KMS-11 (cell line): ENCODE measurements around the gene TMEM154.
"Not testable (repeated sequence)": the region's sequence is repeated elsewhere in the genome, so short reads cannot be mapped to it uniquely, and the experiment has no call there.

Experiments
- H2AFZ ChIP-seq: fragments of 200-600 bp; sonication (generic); 2 replicates; pipeline ENCODE4 v1.6.1; 2016; ENCODE audit warnings: antibody characterized with exemption, mixed run types, low read depth
- H3K27ac ChIP-seq: fragments of 200-600 bp; sonication (generic); 2 replicates; pipeline ENCODE4 v1.6.1; 2016; ENCODE audit warnings: mild to moderate bottlenecking, mixed run types
- H3K27me3 ChIP-seq: fragments of 200-600 bp; sonication (generic); 2 replicates; pipeline ENCODE4 v1.6.1; 2017; ENCODE audit warnings: mild to moderate bottlenecking, low read depth, mixed run types, moderate library complexity; ENCODE audit not compliant: insufficient read depth
- H3K36me3 ChIP-seq: fragments of 200-600 bp; sonication (generic); 2 replicates; pipeline ENCODE4 v1.6.1; 2017; ENCODE audit warnings: mild to moderate bottlenecking, mixed run types; ENCODE audit not compliant: insufficient read depth
- H3K4me1 ChIP-seq: fragments of 200-600 bp; sonication (generic); 2 replicates; pipeline ENCODE4 v1.6.1; 2016; ENCODE audit warnings: mild to moderate bottlenecking, low read depth, mixed run types; ENCODE audit not compliant: poor library complexity, severe bottlenecking
- H3K4me2 ChIP-seq: fragments of 200-600 bp; sonication (generic); 2 replicates; pipeline ENCODE4 v1.7.0; 2016; ENCODE audit warnings: mild to moderate bottlenecking, mixed run types
- H3K4me3 ChIP-seq: fragments of 200-600 bp; sonication (generic); IDR thresholded peaks from 2 replicates; pipeline ENCODE4 v1.6.1; 2017; ENCODE audit warnings: low read depth, low read length, mixed read lengths; ENCODE audit not compliant: insufficient read depth
- H3K79me2 ChIP-seq: fragments of 200-600 bp; sonication (generic); 2 replicates; pipeline ENCODE4 v1.6.1; 2016; ENCODE audit warnings: low read depth, mixed run types; ENCODE audit not compliant: insufficient read depth
- H3K9ac ChIP-seq: fragments of 200-600 bp; sonication (generic); 2 replicates; pipeline ENCODE4 v1.6.1; 2016; ENCODE audit warnings: mild to moderate bottlenecking, mixed run types
- H4K20me1 ChIP-seq: fragments of 200-600 bp; sonication (generic); 2 replicates; pipeline ENCODE4 v1.6.1; 2016; ENCODE audit warnings: mild to moderate bottlenecking, mixed run types; ENCODE audit not compliant: insufficient read depth
- CTCF ChIP-seq: fragments of 200-600 bp; sonication (generic); conservative IDR thresholded peaks from 2 replicates; pipeline ENCODE4 v1.6.1; 2017; ENCODE audit warnings: low read depth, mild to moderate bottlenecking, antibody characterized with exemption, low read length, moderate library complexity, mixed read lengths

TMEM154 gene

GRCh38 chr4:152668338-152668964 lies 11.3 kb downstream of the TMEM154 start:
- no peaks in the 10 kb centered on the region for H3K79me2 ChIP-seq
- H3K27me3 ChIP-seq: no peaks in the 10 kb centered on the region; the same call in 1 of the 2 replicates
- no peak overlapping the region for H3K27ac ChIP-seq
- no peak overlapping the region for H3K4me2 ChIP-seq
- no peak overlapping the region for H3K9ac ChIP-seq
- no peak overlapping the region for H2AFZ ChIP-seq
- H3K4me1 ChIP-seq: no peaks in the 10 kb centered on the region
- H3K4me3 ChIP-seq: no peak overlapping the region
- no peak for TF ChIP-seq CTCF
- H4K20me1 ChIP-seq: no peaks in the 10 kb centered on the region
- H3K36me3 ChIP-seq: no peaks in the 10 kb centered on the region

GRCh38 chr4:152667781-152668180 lies 12.0 kb downstream of the TMEM154 start:
- no peaks in the 10 kb centered on the region for H3K36me3 ChIP-seq
- H3K4me1 ChIP-seq: no peaks in the 10 kb centered on the region
- H3K9ac ChIP-seq: no peak overlapping the region
- H3K27ac ChIP-seq: no peak overlapping the region
- no peaks in the 10 kb centered on the region for H3K79me2 ChIP-seq
- no peak overlapping the region for H3K4me2 ChIP-seq
- H3K4me3 ChIP-seq: no peak overlapping the region
- no peaks in the 10 kb centered on the region for H4K20me1 ChIP-seq
- H3K27me3 ChIP-seq: no peaks in the 10 kb centered on the region; the same call in 1 of the 2 replicates
- no peak overlapping the region for H2AFZ ChIP-seq
- TF ChIP-seq CTCF: no peak

GRCh38 chr4:152666946-152667345 lies 12.9 kb downstream of the TMEM154 start:
- TF ChIP-seq CTCF: no peak
- H3K9ac ChIP-seq: no peak overlapping the region
- no peak overlapping the region for H2AFZ ChIP-seq
- no peaks in the 10 kb centered on the region for H3K4me1 ChIP-seq
- no peaks in the 10 kb centered on the region for H3K36me3 ChIP-seq
- no peak overlapping the region for H3K27ac ChIP-seq
- H3K4me3 ChIP-seq: no peak overlapping the region
- no peaks in the 10 kb centered on the region for H4K20me1 ChIP-seq
- no peak overlapping the region for H3K4me2 ChIP-seq
- H3K27me3 ChIP-seq: no peaks in the 10 kb centered on the region; the same call in 1 of the 2 replicates
- H3K79me2 ChIP-seq: no peaks in the 10 kb centered on the region

GRCh38 chr4:152665691-152666395 lies 14.0 kb downstream of the TMEM154 start:
- Histone ChIP-seq H3K4me1 (no peaks in the 10 kb centered on the region), H3K9ac (no peak overlapping the region), H3K4me2 (no peak overlapping the region), H3K4me3 (no peak overlapping the region), H3K79me2 (no peaks in the 10 kb centered on the region), H3K36me3 (no peaks in the 10 kb centered on the region), H4K20me1 (no peaks in the 10 kb centered on the region), H3K27ac (no peak overlapping the region), H2AFZ (no peak overlapping the region), H3K27me3 (no peaks in the 10 kb centered on the region; the same call in 1 of the 2 replicates)
- TF ChIP-seq CTCF: no peak

- not testable (repeated sequence) for H3K27ac ChIP-seq, H3K36me3 ChIP-seq, H4K20me1 ChIP-seq, H3K4me2 ChIP-seq, H3K79me2 ChIP-seq, H3K27me3 ChIP-seq, H3K4me3 ChIP-seq, H3K4me1 ChIP-seq, H2AFZ ChIP-seq, H3K9ac ChIP-seq
Observed at GRCh38 chr4:152664067-152664378, 15.8 kb downstream of the TMEM154 start.
